ENCODE data around the gene CCDC88B. TPM values are rescaled to one million over a fixed set of nuclear protein-coding genes. Genes with fewer than 3 reads are reported as not detected.

The CCDC88B gene
- total and polyA plus RNA-seq, 9 of the 15 experiments (the other 6 are each of a cell fraction or from before 2014, with no cell fraction given), result 0.13 to 18.1 (median 7.9) TPM

GRCh38 chr11:64390558-64390957 is 50.6 kb downstream of the CCDC88B start:
- intact Hi-C loops (cut with micrococcal nuclease), result no loop called here
- H3K79me2 ChIP-seq (ENCODE audit: control insufficient read depth, insufficient read depth, low read length), result no peaks in the 10 kb centered on the region
- H3K27me3 ChIP-seq (ENCODE audit: control insufficient read depth in 2 of 2, insufficient read depth in 2 of 2, low read length in 2 of 2), result peaks cover 39 to 70% of the 10 kb centered on the region in 2 experiments
- peaks cover 0 to 5% of the 10 kb centered on the region in 2 experiments; a peak in 3 of 5 replicates for H3K4me1 ChIP-seq (replicated peaks in 1 of 2; ENCODE audit: control insufficient read depth in 2 of 2, insufficient read depth in 2 of 2, low read length in 2 of 2)
- no peak overlapping the region for H3K4me3 ChIP-seq
- POLR2A ChIA-PET, result no interaction called here
- no TSS peak for BruUV-seq (replicated peaks)
- TF ChIP-seq ZNF431 (CRISPR knock-in tag; IDR thresholded peaks at IDR 0.05) (no peak), ZNF316 (IDR thresholded peaks at IDR 0.05) (no peak), ARID4B (CRISPR knock-in tag; IDR thresholded peaks at IDR 0.05) (no peak), FOS (IDR thresholded peaks at IDR 0.05; ENCODE audit: extremely low read depth, insufficient read length) (no peak), ZNF41 (CRISPR knock-in tag; conservative IDR thresholded peaks at IDR 0.05) (no peak), NFATC3 (IDR thresholded peaks at IDR 0.05) (no peak), NELFE (IDR thresholded peaks at IDR 0.05; ENCODE audit: insufficient read depth, insufficient read length) (no peak), CTBP1 (IDR thresholded peaks at IDR 0.05; ENCODE audit: borderline replicate concordance) (no peak), ZNF77 (CRISPR knock-in tag; IDR thresholded peaks at IDR 0.05) (no peak), CLOCK (CRISPR knock-in tag; IDR thresholded peaks at IDR 0.05; ENCODE audit: borderline replicate concordance) (no peak), RBM39 (optimal IDR thresholded peaks at IDR 0.05; ENCODE audit: low read depth, low read length) (no peak), ZNF507 (tag; conservative IDR thresholded peaks at IDR 0.05) (no peak), ZFP36 (IDR thresholded peaks at IDR 0.05; ENCODE audit: low read depth, low read length, partially characterized antibody) (no peak)
- TF ChIP-seq, protein P1, sequence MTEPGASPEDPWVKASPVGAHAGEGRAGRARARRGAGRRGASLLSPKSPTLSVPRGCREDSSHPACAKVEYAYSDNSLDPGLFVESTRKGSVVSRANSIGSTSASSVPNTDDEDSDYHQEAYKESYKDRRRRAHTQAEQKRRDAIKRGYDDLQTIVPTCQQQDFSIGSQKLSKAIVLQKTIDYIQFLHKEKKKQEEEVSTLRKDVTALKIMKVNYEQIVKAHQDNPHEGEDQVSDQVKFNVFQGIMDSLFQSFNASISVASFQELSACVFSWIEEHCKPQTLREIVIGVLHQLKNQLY (CRISPR knock-in tag; conservative IDR thresholded peaks at IDR 0.05), result no peak
- H3K4me2 ChIP-seq (ENCODE audit: insufficient read depth, low read length), result no peak overlapping the region
- CTCF ChIA-PET (ENCODE audit: low intra/inter-chr PET ratio), result no interaction called here
- ATAC-seq (no peak), FAIRE-seq (no peak), DNase-seq (ENCODE audit: extremely low read depth in 1 of 4, low spot score in 3 of 4) (no peak)
- no peaks in the 10 kb centered on the region for H3K36me3 ChIP-seq (ENCODE audit: control insufficient read depth, insufficient read depth, low read length)
- 0% methylated on average over 3 of the region's 3 CpGs for WGBS (ENCODE audit: insufficient coverage, low coverage, missing lambda C conversion rate)
- no peak overlapping the region for H3K9ac ChIP-seq (ENCODE audit: insufficient read depth in 1 of 2, low read depth in 2 of 2, low read length in 2 of 2)
- H3K9me1 ChIP-seq (ENCODE audit: control insufficient read depth, insufficient read depth, low read length), result no peaks in the 10 kb centered on the region
- no peak overlapping the region for H3K27ac ChIP-seq (ENCODE audit: extremely low read depth, low read depth, low read length)
- H2AFZ ChIP-seq (ENCODE audit: low read depth, low read length), result no peak overlapping the region
- no peaks in the 10 kb centered on the region for H3K9me3 ChIP-seq (replicated peaks; ENCODE audit: control insufficient read depth, insufficient read depth, low read depth, low read length)
- 0 out of 2 replicates have a peak, but pooled peaks cover 6% of the 10 kb centered on the region for H4K20me1 ChIP-seq (replicated peaks; ENCODE audit: control insufficient read depth, insufficient read depth, low read length)
- in situ Hi-C loops (cut with MboI), result no loop called here
